Peyer's patch (tissue), 4 donors: Measurements from ENCODE around the gene NFKBIE.

Experiments
- CTCF ChIP-seq, 6 experiments: fragments of 450-650 bp in 4 of 6; fragments of 200-600 bp in 2 of 6; sonication (generic) in 1 of 6; IDR thresholded peaks; one replicate each; pipeline ENCODE4 v1.5.1; 2017 to 2019; ENCODE audit warnings: antibody characterized with exemption in 6 of 6, mild to moderate bottlenecking in 3 of 6, moderate library complexity in 1 of 6
- POLR2A ChIP-seq, 2 donors: fragments of 450-650 bp; IDR thresholded peaks; one replicate each; pipeline ENCODE4 v1.5.1; 2017; ENCODE audit warnings: antibody characterized with exemption in 2 of 2, mild to moderate bottlenecking in 2 of 2, moderate library complexity in 2 of 2

- TF ChIP-seq CTCF (IDR thresholded peaks at IDR 0.05) (no peak), POLR2A (IDR thresholded peaks at IDR 0.05) (no peak)
Measured at GRCh38 chr6:44260451-44261297, 4.7 kb downstream of the NFKBIE start.
